Activated CD4-positive, alpha-beta T cell treated with anti-CD3 and anti-CD28 coated beads, Interleukin-2, amount 50 U/mL, for 16 hours (primary cell): ENCODE measurements around the gene ENSA.
"Not testable (repeated sequence)": the region's sequence is repeated elsewhere in the genome, so short reads cannot be mapped to it uniquely, and the experiment has no call there.

Source experiments
- DNase-seq: peaks from one replicate; pipeline ENCODE4 v3.0.0-alpha.2; 2020

ENSA gene

DNA sequence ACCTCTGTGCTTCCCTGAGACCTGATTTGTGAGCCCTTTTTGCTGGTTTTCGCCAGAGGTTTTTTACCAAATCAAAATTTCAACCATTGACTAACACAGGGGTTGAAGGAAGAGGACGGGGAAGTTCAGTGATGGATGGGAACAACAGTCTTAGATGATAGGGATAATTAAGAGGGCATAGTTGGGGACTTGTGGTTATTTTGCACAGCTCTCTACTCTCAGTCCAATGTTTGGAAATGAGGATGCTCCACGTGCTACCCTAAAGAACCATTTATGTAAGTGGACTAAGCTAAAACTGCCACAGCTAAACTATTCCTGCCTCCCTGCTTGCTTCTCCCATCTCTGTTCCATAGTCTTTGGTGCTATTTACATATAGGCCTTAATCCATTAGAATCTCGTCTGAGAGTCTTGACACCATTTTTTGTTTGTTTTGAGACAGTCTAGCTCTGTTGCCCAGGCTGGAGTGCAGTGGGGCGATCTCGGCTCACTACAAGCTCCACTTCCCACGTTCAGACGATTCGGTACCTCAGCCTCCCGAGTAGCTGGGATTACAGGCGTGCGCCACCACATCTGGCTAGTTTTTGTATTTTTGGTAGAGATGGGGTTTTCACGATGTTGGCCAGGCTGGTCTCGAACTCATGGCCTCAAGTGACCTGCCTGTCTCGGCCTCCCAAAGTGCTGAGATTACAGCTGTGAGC lies 49.3 kb downstream of the ENSA start:
- no peak for DNase-seq

DNA sequence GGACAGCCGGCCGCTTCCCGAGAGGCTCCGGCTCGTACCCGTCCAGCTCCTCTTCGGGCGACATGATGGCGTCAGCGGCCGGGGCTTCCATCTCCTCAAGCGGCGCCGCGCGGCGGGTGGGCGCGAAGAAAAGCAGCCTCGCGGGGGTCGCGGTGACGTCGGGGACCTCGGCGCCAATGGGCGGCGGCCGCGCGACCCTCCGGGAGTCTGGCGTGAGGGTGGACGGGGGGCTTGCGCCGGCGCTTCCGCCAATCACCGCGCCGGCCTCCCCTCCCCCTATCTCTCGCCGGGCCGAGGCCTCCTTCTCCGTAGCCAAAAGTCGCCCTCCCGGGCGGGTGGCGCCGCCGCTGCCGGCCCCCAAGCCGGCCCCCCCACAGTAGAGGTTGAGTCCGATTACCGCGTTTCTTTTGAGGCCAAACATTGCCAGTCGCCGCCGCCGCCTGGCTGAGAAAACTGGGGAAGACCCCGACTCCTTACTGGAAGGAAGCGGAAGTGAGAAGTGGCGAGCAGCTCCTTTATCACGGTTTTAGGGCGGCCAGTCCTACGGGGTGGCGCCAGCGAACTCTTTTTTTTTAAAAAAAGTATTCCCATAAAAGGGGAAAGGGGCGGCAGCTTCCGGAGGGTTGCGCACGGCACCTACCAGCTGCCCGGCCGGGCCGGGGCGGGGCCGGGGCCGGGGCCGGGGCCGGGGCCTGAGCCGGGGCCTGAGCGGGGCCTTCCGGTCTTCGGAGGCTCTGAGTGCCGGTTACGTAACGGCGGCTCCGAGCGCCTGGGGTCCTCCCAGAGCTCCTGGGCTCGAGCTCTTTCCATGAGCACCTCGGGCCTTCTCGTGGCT lies 50.1 kb downstream of the ENSA start, which contains the start of gene MCL1:
Gene MCL1 (minus strand): TSS at position 501 of the 835 bp plus-strand sequence. CDS start 80 bp downstream, at position 421.
- DNase-seq = peak; percentile 94

- DNase-seq = peak; percentile 67
Measured at GRCh38 chr1:150578272-150579109, 50.9 kb downstream of the ENSA start.

GRCh38 chr1:150577557-150578271 lies 51.7 kb downstream of the ENSA start:
- no peak for DNase-seq

GRCh38 chr1:150576794-150577556 lies 52.4 kb downstream of the ENSA start:
- DNase-seq = no peak

DNA sequence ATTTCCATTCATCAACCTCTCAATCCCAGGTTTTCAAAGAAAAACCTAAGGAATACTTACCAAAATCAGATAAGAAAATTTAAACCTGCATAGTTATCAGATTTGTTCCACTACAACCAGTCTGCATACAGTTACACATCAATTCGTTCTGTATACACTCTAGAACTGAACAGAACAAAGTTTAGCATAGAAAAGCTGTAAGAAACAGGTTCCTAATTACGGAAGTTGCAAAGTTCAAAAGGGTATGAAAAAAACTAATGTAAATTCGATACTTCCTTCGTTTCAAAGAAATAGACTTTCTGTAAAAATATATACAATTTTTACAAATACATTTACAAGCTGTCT lies 53.1 kb downstream of the ENSA start:
- DNase-seq = no peak

GRCh38 chr1:150575518-150576366 lies 53.7 kb downstream of the ENSA start:
- DNase-seq = no peak

GRCh38 chr1:150575072-150575489 lies 54.3 kb downstream of the ENSA start:
- no peak for DNase-seq

GRCh38 chr1:150574260-150575071 lies 54.9 kb downstream of the ENSA start:
- no peak for DNase-seq

DNA sequence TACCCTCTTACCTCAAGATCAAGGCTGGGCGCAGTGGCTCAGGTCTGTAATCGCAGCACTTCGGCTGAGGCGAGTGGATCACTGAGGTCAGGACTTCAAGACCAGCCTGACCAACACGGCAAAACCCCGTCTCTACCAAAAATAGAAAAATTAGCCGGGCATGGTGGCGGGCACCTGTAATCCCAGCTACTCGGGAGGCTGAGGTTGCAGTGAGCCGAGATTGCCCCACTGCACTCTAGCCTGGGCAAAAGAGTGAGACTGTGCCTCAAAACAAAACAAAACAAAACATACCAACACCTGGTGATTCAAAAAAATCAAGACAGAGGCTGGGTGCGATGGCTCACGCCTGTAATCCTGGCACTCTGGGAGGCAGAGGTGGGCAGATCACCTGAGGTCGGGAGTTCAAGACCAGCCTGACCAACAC lies 55.8 kb downstream of the ENSA start:
- not testable (repeated sequence) for DNase-seq

DNA sequence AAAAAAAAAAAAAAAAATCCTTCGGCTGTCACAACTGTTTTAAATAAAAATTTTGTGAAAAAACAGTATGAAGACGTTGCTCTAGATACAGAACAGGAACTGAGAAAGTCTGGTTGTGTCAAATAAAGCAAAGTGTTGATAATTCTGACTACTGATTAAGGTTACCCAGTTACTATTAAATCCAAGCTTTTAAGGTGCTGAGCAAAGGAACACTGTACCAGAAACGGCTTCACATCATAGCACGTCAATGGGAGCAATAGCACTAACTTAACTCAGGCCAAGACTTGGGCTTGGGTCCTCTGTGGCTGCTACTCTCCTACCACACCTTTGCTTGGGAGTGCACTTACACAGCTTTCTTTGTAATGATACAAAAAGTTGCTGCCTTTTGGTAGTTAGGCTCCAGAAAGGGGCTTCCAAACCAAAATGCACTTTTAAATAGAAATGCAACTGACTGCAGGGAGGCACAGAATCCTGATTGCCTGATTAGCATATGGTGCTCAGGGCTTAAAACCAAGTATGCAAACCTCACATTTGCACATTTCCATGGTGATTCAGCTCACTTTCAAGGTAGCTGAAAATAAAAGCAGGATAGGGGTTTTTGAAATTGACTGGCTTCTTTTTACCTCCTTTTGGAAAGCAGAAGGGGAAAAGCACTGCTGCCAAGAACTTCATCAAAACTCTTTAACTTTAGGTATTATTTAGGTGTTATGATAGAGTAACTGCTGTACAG lies 56.3 kb downstream of the ENSA start:
- no peak for DNase-seq
